IMR-90 (cell line): ENCODE measurements around the gene FRMD5. TPM values are rescaled to one million over a fixed set of nuclear protein-coding genes. Genes with fewer than 3 reads are reported as not detected.

Experiments
- ATAC-seq: fragments of 200-7000 bp; cut with Tn5 transposase; 2 replicates; pipeline ENCODE4 v1.9.1; 2020; ENCODE audit warnings: low read depth, mild to moderate bottlenecking, moderate library complexity
- BruUV-seq: library from RNA; stranded (reverse); fragments of 400-500 nt; replicated peaks from 2 replicates; lab custom pipeline; 2021; lab: Mats Ljungman, UMichigan
- CTCF ChIA-PET: fragments of 300-600 bp; formaldehyde crosslinking; extraction: SDS; loops from one replicate; lab custom pipeline; 2021; ENCODE audit warnings: antibody characterized with exemption; lab: Yijun Ruan, JAX
- POLR2A ChIA-PET: fragments of 300-600 bp; sonication (Branson Sonifier 250); formaldehyde crosslinking; loops from one replicate; lab custom pipeline; 2022; ENCODE audit warnings: antibody characterized with exemption; ENCODE audit not compliant: unreplicated experiment; lab: Charles Lee
- DNase-seq: peaks from one replicate; pipeline ENCODE4 v3.0.0; 2013
- H2AFZ ChIP-seq: replicated peaks from 2 replicates; pipeline ENCODE3; 2013; ENCODE audit warnings: low read length, mild to moderate bottlenecking; ENCODE audit not compliant: poor library complexity
- H2AK5ac ChIP-seq: 2 replicates; pipeline ENCODE4 v1.6.1; 2013; ENCODE audit warnings: low read depth, low read length, inconsistent platforms
- H2AK9ac ChIP-seq: replicated peaks from 2 replicates; pipeline ENCODE3; 2013; ENCODE audit warnings: mild to moderate bottlenecking, low read depth, low read length, moderate library complexity; ENCODE audit not compliant: poor library complexity
- H2BK120ac ChIP-seq: 2 replicates; pipeline ENCODE4 v1.6.1; 2013; ENCODE audit warnings: low read depth, low read length, inconsistent platforms
- H2BK15ac ChIP-seq: 3 replicates; pipeline ENCODE4 v1.6.1; 2013; ENCODE audit warnings: low read depth, low read length, inconsistent platforms
- H2BK20ac ChIP-seq: 2 replicates; pipeline ENCODE4 v1.6.1; 2013; ENCODE audit warnings: low read depth, mild to moderate bottlenecking, inconsistent platforms, low read length, moderate library complexity
- H2BK5ac ChIP-seq: 2 replicates; pipeline ENCODE4 v1.6.1; 2013; ENCODE audit warnings: mild to moderate bottlenecking, low read depth, low read length, inconsistent platforms; ENCODE audit not compliant: poor library complexity, severe bottlenecking
- H3K14ac ChIP-seq: replicated peaks from 2 replicates; pipeline ENCODE4 v1.6.1; 2013; ENCODE audit warnings: low read depth, low read length, inconsistent platforms
- H3K18ac ChIP-seq: 2 replicates; pipeline ENCODE4 v1.6.1; 2013; ENCODE audit warnings: low read depth, low read length, control low read depth
- H3K23ac ChIP-seq: 2 replicates; pipeline ENCODE4 v1.6.1; 2013; ENCODE audit warnings: low read depth, low read length, inconsistent platforms
- H3K27ac ChIP-seq: 2 replicates; pipeline ENCODE4 v1.5.1; 2013; ENCODE audit warnings: mild to moderate bottlenecking, control low read depth, low read length; ENCODE audit not compliant: insufficient read depth
- H3K27me3 ChIP-seq: 2 replicates; pipeline ENCODE4 v1.6.1; 2013; ENCODE audit warnings: low read length; ENCODE audit not compliant: control insufficient read depth, insufficient read depth
- H3K36me3 ChIP-seq: 2 replicates; pipeline ENCODE4 v1.6.1; 2013; ENCODE audit warnings: low read length, mixed read lengths; ENCODE audit not compliant: control insufficient read depth, insufficient read depth
- H3K4ac ChIP-seq: 2 replicates; pipeline ENCODE4 v1.6.1; 2013; ENCODE audit warnings: low read depth, low read length, inconsistent platforms
- H3K4me1 ChIP-seq: 2 replicates; pipeline ENCODE4 v1.6.1; 2013; ENCODE audit warnings: low read length, mixed read lengths; ENCODE audit not compliant: control insufficient read depth, insufficient read depth
- H3K4me2 ChIP-seq: 2 replicates; pipeline ENCODE4 v1.6.1; 2013; ENCODE audit warnings: low read depth, mild to moderate bottlenecking, control low read depth, low read length, moderate library complexity
- H3K4me3 ChIP-seq: 2 replicates; pipeline ENCODE4 v1.5.1; 2013; ENCODE audit warnings: low read depth, mild to moderate bottlenecking, control low read depth, low read length, moderate library complexity; ENCODE audit not compliant: insufficient read depth
- H3K56ac ChIP-seq: 2 replicates; pipeline ENCODE4 v1.6.1; 2013; ENCODE audit warnings: low read length, inconsistent platforms; ENCODE audit not compliant: insufficient read depth; ENCODE audit errors: extremely low read depth
- H3K79me1 ChIP-seq, 2 experiments: 2 replicates each; pipeline ENCODE4 v1.6.1; 2013; ENCODE audit warnings: low read length in 2 of 2, inconsistent platforms in 1 of 2, low read depth in 1 of 2
- H3K9ac ChIP-seq: 2 replicates; pipeline ENCODE4 v1.6.1; 2013; ENCODE audit warnings: low read depth, low read length, control low read depth
- H3K9me1 ChIP-seq: 2 replicates; pipeline ENCODE4 v1.6.1; 2013; ENCODE audit warnings: low read length, inconsistent platforms; ENCODE audit not compliant: insufficient read depth
- H3K9me3 ChIP-seq: 2 replicates; pipeline ENCODE4 v1.6.1; 2013; ENCODE audit warnings: low read length; ENCODE audit not compliant: control insufficient read depth, insufficient read depth
- H4K20me1 ChIP-seq: 2 replicates; pipeline ENCODE4 v1.6.1; 2013; ENCODE audit warnings: low read length, inconsistent platforms; ENCODE audit not compliant: insufficient read depth
- H4K5ac ChIP-seq: 2 replicates; pipeline ENCODE4 v1.6.1; 2013; ENCODE audit warnings: mild to moderate bottlenecking, low read depth, low read length, control low read depth
- H4K8ac ChIP-seq, 2 experiments: 2 replicates each; pipeline ENCODE4 v1.6.1; 2013; ENCODE audit warnings: low read depth in 2 of 2, low read length in 2 of 2, control low read depth in 1 of 2, inconsistent platforms in 1 of 2
- H4K91ac ChIP-seq: 2 replicates; pipeline ENCODE4 v1.6.1; 2013; ENCODE audit warnings: low read depth, low read length, inconsistent platforms; ENCODE audit not compliant: insufficient read depth
- NFE2L2 ChIP-seq: fragments of 150-350 bp; IDR thresholded peaks from 2 replicates; pipeline ENCODE4 v1.6.1; 2016; ENCODE audit warnings: low read depth, mild to moderate bottlenecking, low read length
- SMC3 ChIP-seq: fragments of 150-350 bp; IDR thresholded peaks from 2 replicates; pipeline ENCODE4 v1.6.1; 2016; ENCODE audit warnings: low read depth, mild to moderate bottlenecking, antibody characterized with exemption, low read length, moderate library complexity
- WGBS, 2 experiments: methylation state at CpG; one replicate each; pipeline versions ENCODE4 v1.1.5 to v1.1.7; 2013; ENCODE audit warnings: missing lambda C conversion rate in 2 of 2; ENCODE audit not compliant: insufficient read length in 1 of 2; ENCODE audit errors: extremely low coverage in 2 of 2; 5-methylcytosine and 5-hydroxymethylcytosine counted together
- dilution Hi-C: fragments of 300-500 bp; cut with HindIII; formaldehyde crosslinking; loops from one replicate; pipeline ENCODE4 v1.14.3; 2018; ENCODE audit warnings: low sequenced_read_pairs; ENCODE audit not compliant: unreplicated experiment
- in situ Hi-C: fragments of 300-500 bp; cut with MboI; formaldehyde crosslinking; loops from 3 replicates; pipeline ENCODE4 v1.14.3; 2019; ENCODE audit warnings: low sequenced_read_pairs, inconsistent platforms, mixed read lengths
- intact Hi-C: fragments of 100-400 bp; cut with micrococcal nuclease; formaldehyde crosslinking; loops from 2 replicates; pipeline ENCODE4 v1.10.0; 2022
- polyA plus RNA-seq, 3 experiments: library from polyadenylated mRNA; depleted of rRNA; stranded (reverse); fragments of >200 nt; gene quantifications; 2 replicates each; pipeline ENCODE4 v1.2.3, GENCODE V29; 2012; ENCODE audit warnings: low replicate concordance in 1 of 3
- total RNA-seq: library from RNA; depleted of rRNA; stranded (reverse); fragments of >200 nt; gene quantifications from 2 replicates; pipeline ENCODE4 v1.2.3, GENCODE V29; 2012

FRMD5 gene
- total and polyA plus RNA-seq, 2 of the 4 experiments (the other 2 are of a cell fraction) = 4.1 to 5.4 TPM

DNA sequence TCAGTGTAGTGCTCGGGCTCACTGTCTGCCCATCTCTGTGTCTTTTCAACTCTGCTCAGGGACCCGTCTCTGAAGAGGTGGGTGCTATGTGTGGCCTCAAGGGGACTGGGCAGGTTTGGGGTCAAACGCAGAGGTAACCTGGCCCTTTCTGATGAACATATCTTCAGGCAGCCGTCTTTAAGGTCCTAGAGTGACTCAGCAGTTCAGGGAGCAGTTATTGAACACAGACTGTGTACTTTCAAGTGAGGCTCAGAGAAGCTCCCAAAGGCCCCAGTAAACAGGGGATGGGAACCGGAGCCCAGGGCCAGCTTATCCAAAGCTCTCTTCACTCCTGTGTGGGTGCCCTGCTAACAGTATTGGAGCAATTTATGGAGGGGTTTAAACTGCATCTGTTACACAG, 295.1 kb downstream of the FRMD5 start:
- no peak overlapping the region for H3K4me2 ChIP-seq
- peaks cover 5% of the 10 kb centered on the region; the same call in 1 of the 2 replicates for H3K4me1 ChIP-seq
- intact Hi-C loops = loop anchor here (5.0 kb wide), 2 partner anchors 387 to 602 kb away; partner anchors contain the start of gene GOLM2
- POLR2A ChIA-PET = interaction anchor here (0.6 kb wide), 1 partner anchor 172 kb away, joined by 3 read pairs; no protein-coding TSS in a partner anchor
- peak overlapping the region; percentile 35; the same call in 1 of the 2 replicates for H4K5ac ChIP-seq
- TF ChIP-seq NFE2L2 (peak; percentile 76), SMC3 (no peak)
- no peak overlapping the region for H3K18ac ChIP-seq
- peak overlapping the region; percentile 76 for H2BK120ac ChIP-seq
- no peak overlapping the region; the same call in 2 of the 3 replicates for H2BK15ac ChIP-seq
- no peak overlapping the region for H3K56ac ChIP-seq
- peak overlapping the region; percentile 52; the same call in 1 of the 2 replicates for H3K4ac ChIP-seq
- CTCF ChIA-PET = no interaction called here
- 0 out of 2 replicates have a peak overlapping the region, but pooled peaks have one; percentile 42 for H3K23ac ChIP-seq
- peak overlapping the region; percentile 33 for H2AK9ac ChIP-seq
- no peak overlapping the region for H2AK5ac ChIP-seq
- in situ Hi-C loops = loop anchor here (5.0 to 25.0 kb wide), 2 partner anchors 162 to 317 kb away; no protein-coding TSS in a partner anchor
- no peaks in the 10 kb centered on the region for H3K9me3 ChIP-seq
- H2BK5ac ChIP-seq = no peak overlapping the region
- dilution Hi-C loops = loop anchor here (10.0 kb wide), 1 partner anchor 315 kb away; no protein-coding TSS in a partner anchor
- H4K8ac ChIP-seq = peak overlapping the region in 1 of 2 experiments; percentile 55; a peak in 1 of 4 replicates
- H3K79me1 ChIP-seq = no peaks in the 10 kb centered on the region
- peak overlapping the region; percentile 52; the same call in 1 of the 2 replicates for H2BK20ac ChIP-seq
- ATAC-seq = no peak
- no peak overlapping the region for H3K9ac ChIP-seq
- no peaks in the 10 kb centered on the region for H4K20me1 ChIP-seq
- no TSS peak for BruUV-seq
- no peaks in the 10 kb centered on the region for H3K27me3 ChIP-seq
- H3K4me3 ChIP-seq = no peak overlapping the region
- no peak overlapping the region for H4K91ac ChIP-seq
- H3K36me3 ChIP-seq = no peaks in the 10 kb centered on the region
- no CpG with 5 or more reads among the region's 5 CpGs for WGBS, 2 experiments
- no peak for DNase-seq
- H3K27ac ChIP-seq = no peak overlapping the region
- H3K9me1 ChIP-seq = peaks cover 9% of the 10 kb centered on the region; the same call in 1 of the 2 replicates
- peak overlapping the region; percentile 70; the same call in 1 of the 2 replicates for H3K14ac ChIP-seq
- H2AFZ ChIP-seq = no peak overlapping the region
